Neural cell (in vitro differentiated cells): ENCODE measurements around the gene NRL. TPM values are rescaled to one million over a fixed set of nuclear protein-coding genes. Genes with fewer than 3 reads are reported as not detected.

ENCODE experiments used
- H2AFZ ChIP-seq: fragments of 200-600, 300-800 bp; sonication (generic), shearing (Covaris generic); 2 replicates; pipeline ENCODE4 v1.6.0; 2014; ENCODE audit warnings: low read depth, mild to moderate bottlenecking, antibody characterized with exemption, low read length, moderate library complexity
- H3F3A ChIP-seq: fragments of 200-600 bp; shearing (Covaris generic); 2 replicates; pipeline ENCODE4 v1.6.1; 2016; ENCODE audit warnings: mild to moderate bottlenecking, moderate library complexity, mixed read lengths, antibody characterized with exemption, low read length; ENCODE audit not compliant: insufficient read depth, poor library complexity, severe bottlenecking
- H3K27ac ChIP-seq: fragments of 200-600, 300-800 bp; sonication (generic), shearing (Covaris generic); 2 replicates; pipeline ENCODE4 v1.5.1; 2014; ENCODE audit warnings: mild to moderate bottlenecking, low read length, moderate library complexity
- H3K27me3 ChIP-seq: fragments of 300-800, 200-600 bp; sonication (generic), shearing (Covaris generic); 2 replicates; pipeline ENCODE4 v1.6.0; 2014; ENCODE audit warnings: mild to moderate bottlenecking, low read depth, low read length, moderate library complexity; ENCODE audit not compliant: insufficient read depth
- H3K36me3 ChIP-seq: fragments of 300-800, 200-600 bp; sonication (generic), shearing (Covaris generic); 2 replicates; pipeline ENCODE4 v1.5.1; 2014; ENCODE audit warnings: mild to moderate bottlenecking, antibody characterized with exemption, low read length, moderate library complexity; ENCODE audit not compliant: insufficient read depth
- H3K4me2 ChIP-seq: fragments of 300-800, 200-600 bp; sonication (generic), shearing (Covaris generic); 2 replicates; pipeline ENCODE4 v1.6.0; 2014; ENCODE audit warnings: mild to moderate bottlenecking, low read length
- H3K4me3 ChIP-seq: fragments of 300-800, 200-600 bp; sonication (generic), shearing (Covaris generic); 2 replicates; pipeline ENCODE4 v1.5.1; 2014; ENCODE audit warnings: mild to moderate bottlenecking, low read length, moderate library complexity
- H3K79me2 ChIP-seq: fragments of 200-600 bp; shearing (Covaris generic); replicated peaks from 2 replicates; pipeline ENCODE4 v1.6.0; 2014; ENCODE audit warnings: mild to moderate bottlenecking, low read length, moderate library complexity; ENCODE audit not compliant: insufficient read depth
- H3K9ac ChIP-seq: fragments of 300-800, 200-600 bp; sonication (generic), shearing (Covaris generic); 2 replicates; pipeline ENCODE4 v1.6.1; 2016; ENCODE audit warnings: mild to moderate bottlenecking, low read length, mixed read lengths
- H3K9me2 ChIP-seq: fragments of 200-600 bp; shearing (Covaris generic); 2 replicates; pipeline ENCODE4 v1.6.1; 2016; ENCODE audit warnings: mild to moderate bottlenecking, low read length, mixed read lengths; ENCODE audit not compliant: insufficient read depth
- H3K9me3 ChIP-seq: fragments of 200-600, 300-800 bp; sonication (generic), shearing (Covaris generic); 2 replicates; pipeline ENCODE4 v1.6.1; 2016; ENCODE audit warnings: mild to moderate bottlenecking, mixed run types, low read length, moderate library complexity, mixed read lengths
- H4K20me1 ChIP-seq: fragments of 200-600 bp; shearing (Covaris generic); 2 replicates; pipeline ENCODE4 v1.6.1; 2016; ENCODE audit warnings: mild to moderate bottlenecking, mixed run types; ENCODE audit not compliant: insufficient read depth
- CTCF ChIP-seq: fragments of 450-650 bp; IDR thresholded peaks from 2 replicates; pipeline ENCODE4 v1.5.1; 2014; ENCODE audit warnings: antibody characterized with exemption, mild to moderate bottlenecking, moderate library complexity; ENCODE audit not compliant: poor library complexity, severe bottlenecking
- EP300 ChIP-seq: fragments of 450-650 bp; conservative IDR thresholded peaks from 2 replicates; pipeline ENCODE4 v1.6.1; 2014; ENCODE audit warnings: antibody characterized with exemption, mild to moderate bottlenecking, moderate library complexity; ENCODE audit not compliant: poor library complexity, severe bottlenecking
- EZH2 ChIP-seq: fragments of 200-600, 300-800 bp; shearing (Covaris generic), sonication (generic); IDR thresholded peaks from 2 replicates; pipeline ENCODE4 v1.6.1; 2014; ENCODE audit warnings: antibody characterized with exemption, low read length, borderline replicate concordance, mild to moderate bottlenecking; ENCODE audit not compliant: insufficient read depth, poor library complexity, severe bottlenecking
- MXI1 ChIP-seq: fragments of 450-650 bp; conservative IDR thresholded peaks from 2 replicates; pipeline ENCODE4 v1.6.1; 2014; ENCODE audit warnings: antibody characterized with exemption, mild to moderate bottlenecking; ENCODE audit not compliant: poor library complexity, severe bottlenecking
- POLR2AphosphoS5 ChIP-seq: IDR thresholded peaks from 2 replicates; pipeline ENCODE4 v1.6.1; 2012
- RAD21 ChIP-seq: fragments of 450-650 bp; conservative IDR thresholded peaks from 2 replicates; pipeline ENCODE4 v1.6.1; 2014; ENCODE audit warnings: antibody characterized with exemption, mild to moderate bottlenecking, moderate library complexity
- REST ChIP-seq: IDR thresholded peaks from 2 replicates; pipeline ENCODE4 v1.6.1; 2012; ENCODE audit warnings: borderline replicate concordance
- SMC3 ChIP-seq: fragments of 450-650 bp; conservative IDR thresholded peaks from 2 replicates; pipeline ENCODE4 v1.6.1; 2014; ENCODE audit warnings: antibody characterized with exemption, mild to moderate bottlenecking, moderate library complexity; ENCODE audit not compliant: poor library complexity
- TAF1 ChIP-seq: IDR thresholded peaks from 2 replicates; pipeline ENCODE4 v1.6.1; 2012; ENCODE audit warnings: low read depth
- polyA plus RNA-seq: library from polyadenylated mRNA; depleted of rRNA; stranded (reverse); fragments of >200 nt; gene quantifications from 2 replicates; pipeline ENCODE4 v1.2.3, GENCODE V29; 2014

NRL gene
- polyA plus RNA-seq, 1 donor from 2014 or later, result 9.5 TPM

- Histone ChIP-seq H3K4me2 (no peak overlapping the region), H3K79me2 (peaks cover 10% of the 10 kb centered on the region), H3K27me3 (no peaks in the 10 kb centered on the region), H3K9me3 (no peaks in the 10 kb centered on the region), H2AFZ (no peak overlapping the region), H4K20me1 (no peaks in the 10 kb centered on the region), H3K27ac (no peak overlapping the region), H3K4me3 (peak overlapping the region; percentile 90), H3K9ac (no peak overlapping the region), H3K9me2 (no peaks in the 10 kb centered on the region), H3F3A (peaks cover 11% of the 10 kb centered on the region), H3K36me3 (no peaks in the 10 kb centered on the region)
- TF ChIP-seq CTCF, result no peak
- no peak for TF ChIP-seq SMC3
- no peak for TF ChIP-seq MXI1
- no peak for TF ChIP-seq RAD21
- TF ChIP-seq EZH2, result no peak
- TF ChIP-seq EP300, result no peak
- no peak for TF ChIP-seq TAF1
- no peak for TF ChIP-seq REST
- no peak for TF ChIP-seq POLR2AphosphoS5
Measured at GRCh38 chr14:24138396-24139271, 23.9 kb upstream of the NRL start.

- no peak overlapping the region for H3K27ac ChIP-seq
- no peak overlapping the region for H3K4me2 ChIP-seq
- no peak for TF ChIP-seq EZH2
- no peak for TF ChIP-seq REST
- no peak for TF ChIP-seq CTCF
- no peaks in the 10 kb centered on the region for H3K36me3 ChIP-seq
- no peaks in the 10 kb centered on the region for H3K9me3 ChIP-seq
- H3K79me2 ChIP-seq, result peaks cover 10% of the 10 kb centered on the region
- H3K9ac ChIP-seq, result no peak overlapping the region
- H3K4me3 ChIP-seq, result no peak overlapping the region
- H3F3A ChIP-seq, result peaks cover 11% of the 10 kb centered on the region
- H4K20me1 ChIP-seq, result no peaks in the 10 kb centered on the region
- H3K9me2 ChIP-seq, result no peaks in the 10 kb centered on the region
- no peaks in the 10 kb centered on the region for H3K27me3 ChIP-seq
- H2AFZ ChIP-seq, result no peak overlapping the region
Measured at GRCh38 chr14:24137529-24138395, 23.0 kb upstream of the NRL start.
